Breast epithelium (tissue), 4 donors: ENCODE data around the gene DNM1. TPM values are rescaled to one million over a fixed set of nuclear protein-coding genes. Genes with fewer than 3 reads are reported as not detected.

Experiments used
- DNase-seq, 2 donors: peaks; one replicate each; pipeline ENCODE4 v3.0.0-alpha.2; 2019; ENCODE audit warnings: low spot score in 2 of 2
- H3K27ac ChIP-seq, 2 donors: fragments of 200-600 bp; sonication (generic) in 1 of 2; one replicate each; pipeline ENCODE4 v1.5.1; 2016 to 2019; ENCODE audit warnings: mild to moderate bottlenecking in 1 of 2
- H3K27me3 ChIP-seq, 2 donors: fragments of 200-600 bp; sonication (generic) in 1 of 2; one replicate each; pipeline versions ENCODE4 v1.5.1 to v1.6.0; 2017 to 2019; ENCODE audit warnings: control low read depth in 1 of 2, mild to moderate bottlenecking in 1 of 2
- H3K36me3 ChIP-seq: fragments of 200-600 bp; one replicate; pipeline ENCODE4 v1.5.1; 2019
- H3K4me1 ChIP-seq, 2 donors: fragments of 200-600 bp; sonication (generic); one replicate each; pipeline ENCODE4 v1.5.1; 2016 to 2019; ENCODE audit warnings: control low read depth in 1 of 2
- H3K4me3 ChIP-seq, 3 donors: fragments of 200-600 bp; sonication (generic); 1 replicate in 2 of 3; 2 replicates in 1 of 3; pipeline ENCODE4 v1.5.1; 2016 to 2019; ENCODE audit warnings: mild to moderate bottlenecking in 3 of 3, moderate library complexity in 2 of 3
- H3K9me3 ChIP-seq, 2 donors: fragments of 200-600 bp; sonication (generic) in 1 of 2; one replicate each; pipeline ENCODE4 v1.5.1; 2016 to 2019; ENCODE audit warnings: control low read depth in 1 of 2
- POLR2A ChIP-seq: fragments of 450-650 bp; IDR thresholded peaks from one replicate; pipeline ENCODE4 v1.6.1; 2016; ENCODE audit warnings: antibody characterized with exemption, mild to moderate bottlenecking, moderate library complexity
- POLR2AphosphoS5 ChIP-seq, 3 donors: sonication (generic); formaldehyde crosslinking; IDR thresholded peaks; one replicate each; pipeline ENCODE4 v1.6.1; 2017; ENCODE audit warnings: antibody characterized with exemption in 3 of 3
- intact Hi-C: fragments of 100-400 bp; cut with DNase I; formaldehyde crosslinking; loops from one replicate; pipeline ENCODE4 v1.15.1; 2023; ENCODE audit warnings: low total_unique reads
- total RNA-seq, 3 donors: library from RNA; depleted of rRNA; stranded (reverse); fragments of >200 nt; gene quantifications; one replicate each; pipeline ENCODE4 v1.1.0, GENCODE V29; 2016
- TF ChIP-seq, protein P1 (sequence below), 3 donors: fragments of 450-650 bp; IDR thresholded peaks; one replicate each; pipeline ENCODE4 v1.5.1; 2016 to 2017; ENCODE audit warnings: antibody characterized with exemption in 3 of 3, mild to moderate bottlenecking in 3 of 3, moderate library complexity in 3 of 3

The DNM1 gene
- total RNA-seq, 3 donors from 2014 or later = 11.3 to 36.0 (median 12.5) TPM

DNA sequence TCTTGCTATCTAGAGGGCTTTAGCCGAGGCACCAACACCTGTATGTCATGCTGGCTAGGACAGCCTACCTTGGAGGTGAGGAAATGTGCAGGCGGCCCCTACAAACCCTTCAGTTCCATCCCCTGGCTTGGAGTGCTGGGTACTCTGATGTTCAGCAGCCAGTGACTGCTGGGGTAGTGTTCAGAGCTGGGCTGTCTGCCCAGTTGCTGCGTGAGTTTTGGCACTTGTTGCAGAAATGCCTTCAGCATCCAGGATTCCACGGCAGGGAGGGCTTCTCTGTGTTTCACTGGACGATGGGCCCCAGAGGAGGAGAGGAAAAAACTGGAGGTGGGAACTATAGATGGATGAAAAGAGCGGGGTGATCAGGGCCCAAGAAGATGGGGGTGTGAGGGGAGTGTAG lies 83.3 kb downstream of the DNM1 start:
- H3K27me3 ChIP-seq = no peaks in the 10 kb centered on the region
- intact Hi-C loops = no loop called here
- H3K36me3 ChIP-seq = no peaks in the 10 kb centered on the region
- H3K27ac ChIP-seq = no peak overlapping the region
- DNase-seq = no peak
- H3K9me3 ChIP-seq = no peaks in the 10 kb centered on the region
- no peaks in the 10 kb centered on the region for H3K4me1 ChIP-seq
- no peak overlapping the region for H3K4me3 ChIP-seq
- TF ChIP-seq POLR2A (no peak), POLR2AphosphoS5 (IDR thresholded peaks at IDR 0.05) (no peak)
- TF ChIP-seq, protein P1, sequence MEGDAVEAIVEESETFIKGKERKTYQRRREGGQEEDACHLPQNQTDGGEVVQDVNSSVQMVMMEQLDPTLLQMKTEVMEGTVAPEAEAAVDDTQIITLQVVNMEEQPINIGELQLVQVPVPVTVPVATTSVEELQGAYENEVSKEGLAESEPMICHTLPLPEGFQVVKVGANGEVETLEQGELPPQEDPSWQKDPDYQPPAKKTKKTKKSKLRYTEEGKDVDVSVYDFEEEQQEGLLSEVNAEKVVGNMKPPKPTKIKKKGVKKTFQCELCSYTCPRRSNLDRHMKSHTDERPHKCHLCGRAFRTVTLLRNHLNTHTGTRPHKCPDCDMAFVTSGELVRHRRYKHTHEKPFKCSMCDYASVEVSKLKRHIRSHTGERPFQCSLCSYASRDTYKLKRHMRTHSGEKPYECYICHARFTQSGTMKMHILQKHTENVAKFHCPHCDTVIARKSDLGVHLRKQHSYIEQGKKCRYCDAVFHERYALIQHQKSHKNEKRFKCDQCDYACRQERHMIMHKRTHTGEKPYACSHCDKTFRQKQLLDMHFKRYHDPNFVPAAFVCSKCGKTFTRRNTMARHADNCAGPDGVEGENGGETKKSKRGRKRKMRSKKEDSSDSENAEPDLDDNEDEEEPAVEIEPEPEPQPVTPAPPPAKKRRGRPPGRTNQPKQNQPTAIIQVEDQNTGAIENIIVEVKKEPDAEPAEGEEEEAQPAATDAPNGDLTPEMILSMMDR (IDR thresholded peaks at IDR 0.05) = no peak

DNA sequence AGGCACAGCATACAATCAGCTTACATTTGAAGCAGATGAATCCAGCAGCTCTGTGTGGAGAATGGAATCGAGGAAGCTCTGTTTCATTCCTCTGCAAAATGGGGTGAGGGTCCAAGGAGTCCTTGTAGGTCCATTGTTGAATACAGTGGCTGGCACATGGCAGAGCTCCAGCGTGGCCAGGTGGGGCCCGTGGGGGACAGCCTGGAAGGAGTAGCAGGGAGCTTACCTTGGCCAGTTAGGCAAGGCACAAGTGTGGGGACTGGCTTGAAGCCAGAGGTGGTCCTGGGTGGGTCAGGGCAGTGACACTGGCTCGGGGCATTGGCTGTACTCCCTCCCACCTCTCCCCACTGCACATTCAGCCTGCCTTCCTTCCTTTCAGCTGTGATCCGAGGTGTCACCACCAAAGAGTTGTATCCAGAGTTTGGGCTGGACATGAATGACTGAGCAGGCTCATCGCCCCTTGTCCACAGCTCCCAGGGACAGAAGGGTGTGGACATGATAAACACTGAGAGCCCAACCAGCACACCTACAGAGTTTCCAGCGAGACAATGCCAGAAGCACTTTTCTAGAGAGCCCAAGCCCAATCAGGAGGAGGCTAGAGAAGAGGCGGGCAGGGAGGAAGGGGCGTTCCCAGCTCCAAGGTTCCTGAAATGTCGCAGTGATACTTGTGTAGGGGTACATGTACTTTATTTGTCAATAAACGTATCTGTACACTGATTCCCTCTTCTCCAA lies 85.3 kb downstream of the DNM1 start:
- Histone ChIP-seq H3K9me3 (no peaks in the 10 kb centered on the region), H3K4me3 (no peak overlapping the region), H3K36me3 (no peaks in the 10 kb centered on the region), H3K27ac (no peak overlapping the region), H3K4me1 (no peaks in the 10 kb centered on the region), H3K27me3 (no peaks in the 10 kb centered on the region)
- DNase-seq = no peak
- TF ChIP-seq, protein P1 (IDR thresholded peaks at IDR 0.05) = no peak
- TF ChIP-seq POLR2A = no peak
- no peak for TF ChIP-seq POLR2AphosphoS5 (IDR thresholded peaks at IDR 0.05)
- intact Hi-C loops = no loop called here

DNA sequence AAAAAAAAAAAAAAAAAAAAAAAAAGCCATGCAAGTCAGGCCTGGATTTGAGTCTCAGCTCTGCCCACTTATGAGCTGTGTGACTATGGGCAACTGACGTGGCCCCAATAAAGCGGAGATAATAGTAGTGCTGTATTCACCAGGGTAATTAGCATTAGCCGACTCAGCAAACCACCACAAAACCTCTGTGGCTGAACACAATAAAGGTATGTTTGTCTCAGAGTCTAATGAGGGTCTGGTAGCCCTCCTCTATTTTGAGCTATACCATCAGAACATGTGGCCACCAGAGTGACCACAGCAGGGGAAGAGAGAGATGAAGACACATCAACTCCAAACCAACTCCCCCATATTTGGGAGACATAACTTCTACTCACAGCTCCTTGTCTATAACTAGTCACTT lies 88.8 kb downstream of the DNM1 start:
- TF ChIP-seq POLR2A (no peak), POLR2AphosphoS5 (IDR thresholded peaks at IDR 0.05) (no peak)
- TF ChIP-seq, protein P1 (IDR thresholded peaks at IDR 0.05) = no peak
- DNase-seq = no peak
- Histone ChIP-seq H3K36me3 (no peaks in the 10 kb centered on the region), H3K4me3 (no peak overlapping the region), H3K4me1 (no peaks in the 10 kb centered on the region), H3K27ac (no peak overlapping the region), H3K9me3 (no peaks in the 10 kb centered on the region), H3K27me3 (no peaks in the 10 kb centered on the region)
- intact Hi-C loops = no loop called here

DNA sequence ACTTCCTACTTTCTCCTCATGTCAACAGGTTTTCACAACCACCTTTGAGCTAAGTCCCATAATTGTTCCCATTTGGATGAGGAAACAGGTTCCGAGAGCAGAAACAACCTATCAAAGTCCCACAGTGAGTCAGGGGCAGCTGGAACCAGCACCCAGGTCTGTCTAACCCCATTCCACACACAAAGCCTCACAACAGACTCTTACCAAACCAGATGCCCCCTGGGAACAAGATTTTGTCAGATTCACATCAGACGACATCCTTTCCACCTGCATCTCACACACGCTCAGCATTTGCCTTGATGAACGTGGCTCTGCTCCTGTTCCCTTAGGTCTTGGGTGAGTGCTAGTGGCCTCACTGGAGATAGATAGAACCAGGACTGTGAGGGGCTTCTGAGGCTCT lies 89.9 kb downstream of the DNM1 start:
- intact Hi-C loops = no loop called here

DNA sequence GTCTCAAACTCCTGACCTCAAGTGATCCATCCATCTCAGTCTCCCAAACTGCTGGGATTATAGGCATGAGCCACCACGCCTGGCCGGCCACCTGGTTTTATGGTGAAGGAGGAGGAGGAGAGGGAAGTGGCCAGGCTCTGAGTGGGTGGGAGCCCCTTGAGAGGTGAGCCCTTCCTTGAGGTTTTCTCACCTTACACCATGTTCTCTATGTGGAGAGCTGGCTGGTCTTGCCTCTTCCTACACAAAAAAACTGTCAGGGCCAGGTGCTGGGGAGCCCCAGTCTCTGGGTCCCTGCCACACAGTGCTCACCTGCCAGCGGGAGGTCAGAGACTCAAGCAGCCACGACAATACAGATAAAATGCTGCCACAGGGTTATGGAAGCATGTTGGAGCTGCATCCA lies 91.0 kb downstream of the DNM1 start:
- intact Hi-C loops = no loop called here

More for the DNA sequence above, 89.9 kb downstream of the DNM1 start:
- Histone ChIP-seq H3K27ac (no peak overlapping the region), H3K9me3 (no peaks in the 10 kb centered on the region), H3K36me3 (no peaks in the 10 kb centered on the region), H3K4me3 (no peak overlapping the region), H3K27me3 (no peaks in the 10 kb centered on the region), H3K4me1 (no peaks in the 10 kb centered on the region)
- TF ChIP-seq POLR2AphosphoS5 (IDR thresholded peaks at IDR 0.05) = no peak
- TF ChIP-seq POLR2A = no peak
- TF ChIP-seq, protein P1 (IDR thresholded peaks at IDR 0.05) = no peak
- DNase-seq = no peak

More for the DNA sequence above, 91.0 kb downstream of the DNM1 start:
- Histone ChIP-seq H3K36me3 (no peaks in the 10 kb centered on the region), H3K4me1 (no peaks in the 10 kb centered on the region), H3K27me3 (no peaks in the 10 kb centered on the region), H3K4me3 (no peak overlapping the region), H3K27ac (no peak overlapping the region), H3K9me3 (no peaks in the 10 kb centered on the region)
- DNase-seq = no peak
- TF ChIP-seq POLR2AphosphoS5 (IDR thresholded peaks at IDR 0.05) (no peak), POLR2A (no peak)
- TF ChIP-seq, protein P1 (IDR thresholded peaks at IDR 0.05) = no peak
